Skeletal muscle cell (primary cell): ENCODE data around the gene MRAP2.
A peak's percentile ranks its signal among the peaks of the same experiment; 100 is the strongest.
"Not testable (repeated sequence)": the region's sequence is repeated elsewhere in the genome, so short reads cannot be mapped to it uniquely, and the experiment has no call there.

Experiments
- DNase-seq: peaks from one replicate; pipeline ENCODE4 v3.0.0-alpha.2; 2010; ENCODE audit warnings: low read depth
- H3K4me3 ChIP-seq: 2 replicates; pipeline ENCODE4 v1.5.1; 2011; ENCODE audit warnings: low read depth, mild to moderate bottlenecking, control low read depth, low read length, moderate library complexity

MRAP2 gene

GRCh38 chr6:84027340-84028181 lies 6.0 kb upstream of the MRAP2 start:
- no peak overlapping the region for H3K4me3 ChIP-seq
- peak; percentile 11 for DNase-seq

DNA sequence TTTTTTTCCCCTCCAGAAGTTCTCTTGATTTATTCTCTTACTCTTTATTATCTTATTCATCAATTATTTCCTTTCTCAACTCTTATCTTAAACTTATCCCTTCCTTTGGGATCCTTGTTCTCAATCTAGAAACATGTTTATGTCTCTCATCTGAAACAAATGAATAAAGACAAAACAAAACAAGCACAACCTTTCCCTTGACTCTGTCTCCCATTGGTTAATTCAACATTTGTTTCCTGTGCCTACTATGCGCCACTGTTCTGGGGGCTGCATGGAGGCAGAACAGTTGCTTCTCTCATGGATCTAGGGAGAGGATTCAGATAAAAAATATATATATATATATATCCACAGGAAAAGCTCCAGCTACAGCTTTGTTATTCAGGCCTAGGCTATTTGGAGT lies 5.2 kb upstream of the MRAP2 start:
- no peak for DNase-seq
- H3K4me3 ChIP-seq, result no peak overlapping the region

DNA sequence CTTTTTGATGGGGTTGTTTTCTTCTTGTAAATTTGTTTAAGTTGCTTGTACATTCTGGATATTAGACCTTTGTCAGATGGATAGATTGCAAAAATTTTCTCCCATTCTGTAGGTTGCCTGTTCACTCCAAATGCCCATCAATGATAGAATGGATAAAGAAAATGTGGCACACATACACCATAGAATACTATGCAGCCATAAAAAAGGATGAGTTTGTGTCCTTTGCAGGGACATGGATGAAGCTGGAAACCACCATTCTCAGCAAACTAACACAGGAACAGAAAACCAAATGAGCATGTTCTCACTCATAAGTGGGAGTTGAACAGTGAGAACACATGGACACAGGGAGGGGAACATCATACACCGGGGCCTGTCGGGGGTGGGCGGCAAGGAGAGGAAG lies 1.6 kb upstream of the MRAP2 start:
- H3K4me3 ChIP-seq, DNase-seq: not testable (repeated sequence)

- no peak for DNase-seq
- H3K4me3 ChIP-seq, result no peak overlapping the region
Measured at GRCh38 chr6:84035484-84035883, 1.9 kb downstream of the MRAP2 start.

DNA sequence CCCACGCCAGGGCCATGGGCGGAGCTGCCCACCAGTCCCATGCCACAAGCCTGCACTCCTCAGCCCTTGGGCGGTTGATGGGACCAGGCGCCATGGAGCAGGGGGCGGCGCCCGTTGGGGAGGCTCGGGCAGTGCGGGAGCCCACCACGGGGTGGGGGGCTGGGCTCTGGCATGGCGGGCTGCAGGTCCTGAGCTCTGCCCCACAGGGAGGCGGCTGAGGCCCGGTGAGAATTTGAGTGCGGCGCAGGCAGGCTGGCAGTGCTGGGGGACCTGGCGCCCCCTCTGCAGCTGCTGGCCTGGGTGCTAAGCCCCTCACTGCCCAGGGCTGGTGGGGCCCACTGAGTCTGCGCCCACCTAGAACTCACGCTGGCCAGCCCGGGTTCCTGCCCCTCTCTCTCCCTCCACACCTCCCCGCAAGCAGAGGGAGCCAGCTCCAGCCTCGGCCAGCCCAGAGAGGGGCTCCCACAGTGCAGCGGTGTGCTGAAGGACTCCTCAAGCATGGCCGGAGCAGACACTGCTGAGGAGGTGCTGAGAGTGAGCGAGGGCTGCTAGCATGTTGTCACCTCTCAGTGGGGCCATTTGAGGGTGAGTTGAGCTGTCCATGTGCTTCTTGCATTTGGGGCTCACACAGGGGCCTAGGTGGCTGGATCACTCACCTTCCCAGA lies 4.0 kb downstream of the MRAP2 start:
- no peak overlapping the region for H3K4me3 ChIP-seq
- no peak for DNase-seq

GRCh38 chr6:84042603-84043002 lies 9.0 kb downstream of the MRAP2 start:
- H3K4me3 ChIP-seq, result no peak overlapping the region
- DNase-seq, result no peak

GRCh38 chr6:84043555-84043954 lies 10.0 kb downstream of the MRAP2 start:
- no peak overlapping the region for H3K4me3 ChIP-seq
- DNase-seq, result no peak

DNA sequence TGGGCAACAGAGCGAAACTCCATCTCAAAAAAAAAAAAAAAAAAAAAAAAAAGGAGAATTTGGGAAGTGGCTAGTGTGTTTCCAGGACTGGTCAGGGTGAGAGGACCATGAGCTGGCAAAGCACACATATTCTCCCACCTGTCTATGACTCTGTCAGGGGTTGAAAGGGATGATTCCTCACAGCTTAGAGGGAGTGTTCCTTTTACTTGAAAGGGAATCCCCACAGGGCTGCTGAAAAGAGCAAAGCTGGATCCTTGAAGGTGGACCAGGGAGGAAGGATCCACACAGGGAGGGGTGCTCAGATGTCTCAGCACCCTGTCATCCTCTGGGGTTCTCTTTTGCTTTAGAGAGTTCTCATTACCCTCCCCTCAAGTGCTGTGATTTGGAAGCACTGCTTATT lies 13.2 kb downstream of the MRAP2 start:
- H3K4me3 ChIP-seq, result no peak overlapping the region
- DNase-seq, result no peak

- no peak for DNase-seq
- no peak overlapping the region for H3K4me3 ChIP-seq
Measured at GRCh38 chr6:84048588-84048987, 15.0 kb downstream of the MRAP2 start.

GRCh38 chr6:84050408-84050807 lies 16.8 kb downstream of the MRAP2 start:
- H3K4me3 ChIP-seq, result no peak overlapping the region
- no peak for DNase-seq

GRCh38 chr6:84052204-84052882 lies 18.8 kb downstream of the MRAP2 start:
- peak; percentile 67 for DNase-seq
- H3K4me3 ChIP-seq, result peak overlapping the region; percentile 28

- no peak overlapping the region for H3K4me3 ChIP-seq
- no peak for DNase-seq
Measured at GRCh38 chr6:84052883-84053241, 19.3 kb downstream of the MRAP2 start.

DNA sequence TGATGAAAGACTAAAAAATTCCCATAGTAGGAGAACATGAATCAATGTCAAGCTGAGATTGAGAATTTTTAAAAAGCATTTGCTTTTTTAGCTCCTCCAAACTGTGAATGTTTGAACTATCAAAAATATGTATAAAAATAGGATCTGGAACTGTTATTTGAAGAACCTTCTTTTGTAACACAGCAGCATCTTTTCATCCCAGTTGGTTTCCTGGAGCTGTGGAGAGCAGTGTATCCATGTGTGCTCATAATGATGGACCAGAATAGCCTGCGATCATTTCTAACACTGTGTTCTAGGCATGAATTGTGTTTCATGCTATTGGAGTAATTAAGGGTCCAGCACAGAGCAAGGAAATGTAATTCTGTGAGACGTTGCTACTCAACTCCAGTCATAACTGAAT lies 22.1 kb downstream of the MRAP2 start:
- H3K4me3 ChIP-seq, result no peak overlapping the region
- DNase-seq, result no peak

- no peak for DNase-seq
- H3K4me3 ChIP-seq, result no peak overlapping the region
Measured at GRCh38 chr6:84057908-84058307, 24.3 kb downstream of the MRAP2 start.

DNA sequence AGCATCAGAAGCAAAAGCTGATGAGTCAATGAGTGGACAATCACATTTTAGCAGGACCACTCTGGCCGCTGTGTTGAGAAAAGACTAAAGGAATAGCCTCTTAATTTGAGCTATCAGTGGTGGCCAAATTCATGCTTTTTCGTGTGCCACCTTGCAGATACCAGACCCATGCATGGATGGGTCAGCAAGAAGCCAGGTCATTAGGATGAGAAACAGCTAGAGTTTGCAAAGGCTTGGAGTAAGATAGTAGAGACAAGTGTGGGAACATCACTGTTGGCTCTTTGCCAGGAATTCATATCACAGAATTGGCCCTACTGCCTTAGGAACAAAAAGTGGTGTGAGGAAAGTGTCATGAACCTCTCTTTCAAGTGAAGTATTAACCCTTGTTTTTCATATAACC lies 25.5 kb downstream of the MRAP2 start:
- H3K4me3 ChIP-seq, result no peak overlapping the region
- no peak for DNase-seq

- no peak for DNase-seq
- H3K4me3 ChIP-seq, result no peak overlapping the region
Measured at GRCh38 chr6:84061174-84061573, 27.6 kb downstream of the MRAP2 start.

GRCh38 chr6:84061613-84062398 lies 28.2 kb downstream of the MRAP2 start:
- no peak overlapping the region for H3K4me3 ChIP-seq
- no peak for DNase-seq

DNA sequence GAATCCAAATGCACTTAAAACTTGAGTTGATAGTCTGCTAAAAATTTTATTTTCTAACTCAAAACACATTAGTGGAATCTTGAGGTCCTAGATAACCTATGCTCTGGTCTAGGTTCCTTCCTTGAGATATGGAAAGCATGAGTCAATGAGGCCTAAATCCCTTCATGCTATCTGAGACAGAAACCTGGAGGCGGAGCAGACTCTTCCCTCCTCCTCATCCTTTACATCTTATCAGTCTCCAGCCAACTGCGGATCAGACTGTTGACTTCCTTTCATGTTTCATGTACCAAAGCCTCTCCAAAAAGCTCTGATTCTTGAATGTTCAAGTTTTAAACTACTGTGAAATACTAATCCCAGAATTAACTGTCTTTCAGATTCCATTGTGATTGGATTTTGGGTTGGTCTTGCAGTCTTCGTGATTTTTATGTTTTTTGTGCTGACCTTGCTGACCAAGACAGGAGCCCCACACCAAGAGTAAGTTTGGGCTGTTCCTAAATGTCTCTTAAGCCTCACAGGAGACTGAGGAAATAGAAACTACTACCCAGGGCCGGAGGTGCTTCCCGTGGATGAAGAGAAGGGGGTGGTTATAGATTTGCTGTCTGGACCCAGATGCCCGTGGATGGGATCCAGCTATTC lies 29.1 kb downstream of the MRAP2 start:
- H3K4me3 ChIP-seq, result no peak overlapping the region
- DNase-seq, result no peak

GRCh38 chr6:84065693-84066290 lies 32.2 kb downstream of the MRAP2 start:
- DNase-seq, result peak; percentile 46

More at GRCh38 chr6:84065693-84066290, 32.2 kb downstream of the MRAP2 start:
- no peak overlapping the region for H3K4me3 ChIP-seq
